Mesendoderm (in vitro differentiated cells): ENCODE results near the gene COL6A3.

Experiments
- DNase-seq: peaks from one replicate; pipeline ENCODE4 v3.0.0; 2013
- H2AK5ac ChIP-seq: 2 replicates; pipeline ENCODE4 v1.6.1; 2013; ENCODE audit warnings: low read length, inconsistent platforms
- H2BK120ac ChIP-seq: 2 replicates; pipeline ENCODE4 v1.6.1; 2013; ENCODE audit warnings: low read depth, mild to moderate bottlenecking, low read length, moderate library complexity, mixed read lengths
- H2BK15ac ChIP-seq: replicated peaks from 2 replicates; pipeline ENCODE4 v1.6.1; 2013; ENCODE audit warnings: low read depth, mild to moderate bottlenecking, moderate library complexity
- H2BK5ac ChIP-seq: 2 replicates; pipeline ENCODE4 v1.6.1; 2013; ENCODE audit warnings: low read length, inconsistent platforms
- H3K18ac ChIP-seq: 2 replicates; pipeline ENCODE4 v1.6.1; 2013; ENCODE audit warnings: mild to moderate bottlenecking, low read length, mixed read lengths
- H3K23ac ChIP-seq: one replicate; pipeline ENCODE4 v1.6.1; 2013; ENCODE audit warnings: low read length
- H3K27ac ChIP-seq: 2 replicates; pipeline ENCODE4 v1.5.1; 2013; ENCODE audit warnings: low read depth, mild to moderate bottlenecking, inconsistent platforms, low read length, moderate library complexity
- H3K27me3 ChIP-seq: 2 replicates; pipeline ENCODE4 v1.6.1; 2013; ENCODE audit warnings: low read length, control low read depth, mild to moderate bottlenecking, inconsistent platforms; ENCODE audit not compliant: insufficient read depth, poor library complexity
- H3K36me3 ChIP-seq: 2 replicates; pipeline ENCODE4 v1.6.1; 2013; ENCODE audit warnings: low read length, inconsistent platforms; ENCODE audit not compliant: control insufficient read depth, insufficient read depth
- H3K4ac ChIP-seq: one replicate; pipeline ENCODE4 v1.6.1; 2013; ENCODE audit warnings: low read depth, mild to moderate bottlenecking, low read length, moderate library complexity
- H3K4me1 ChIP-seq: 2 replicates; pipeline ENCODE4 v1.6.1; 2013; ENCODE audit warnings: low read depth, low read length, inconsistent platforms; ENCODE audit not compliant: control insufficient read depth
- H3K4me2 ChIP-seq: 2 replicates; pipeline ENCODE4 v1.6.1; 2013; ENCODE audit warnings: low read length
- H3K4me3 ChIP-seq: 2 replicates; pipeline ENCODE4 v1.5.1; 2013; ENCODE audit warnings: mild to moderate bottlenecking, low read length
- H3K56ac ChIP-seq: one replicate; pipeline ENCODE4 v1.6.1; 2013; ENCODE audit warnings: low read length
- H3K79me1 ChIP-seq: 2 replicates; pipeline ENCODE4 v1.6.1; 2013; ENCODE audit warnings: low read length, inconsistent platforms
- H3K79me2 ChIP-seq: 2 replicates; pipeline ENCODE4 v1.6.1; 2013; ENCODE audit warnings: mild to moderate bottlenecking, low read length; ENCODE audit not compliant: control insufficient read depth, insufficient read depth
- H3K9ac ChIP-seq: 2 replicates; pipeline ENCODE4 v1.6.1; 2013; ENCODE audit warnings: low read length, inconsistent platforms
- H4K5ac ChIP-seq: one replicate; pipeline ENCODE4 v1.6.1; 2013; ENCODE audit warnings: low read length
- H4K8ac ChIP-seq: one replicate; pipeline ENCODE4 v1.6.1; 2013; ENCODE audit warnings: low read depth, mild to moderate bottlenecking, control low read depth, low read length, moderate library complexity
- WGBS: extraction: QIAGEN DNeasy Blood & Tissue Kit; methylation state at CpG from one replicate; pipeline ENCODE4 v1.1.7; 2013; ENCODE audit warnings: low lambda C conversion rate, missing lambda C conversion rate; ENCODE audit not compliant: insufficient coverage; ENCODE audit errors: extremely low coverage; 5-methylcytosine and 5-hydroxymethylcytosine counted together

The COL6A3 gene

GRCh38 chr2:237405006-237405559 is 8.9 kb downstream of the COL6A3 start:
- no peak overlapping the region for H2BK5ac ChIP-seq
- H3K4ac ChIP-seq = no peak overlapping the region
- no peak overlapping the region for H2BK120ac ChIP-seq
- WGBS = no CpG with 5 or more reads among the region's 13 CpGs
- no peak overlapping the region for H3K4me2 ChIP-seq
- no peak overlapping the region for H3K4me3 ChIP-seq
- no peak overlapping the region for H4K5ac ChIP-seq
- H3K27me3 ChIP-seq = no peaks in the 10 kb centered on the region
- H3K23ac ChIP-seq = no peak overlapping the region
- H3K79me2 ChIP-seq = no peaks in the 10 kb centered on the region
- no peaks in the 10 kb centered on the region for H3K4me1 ChIP-seq
- no peak overlapping the region for H2AK5ac ChIP-seq
- no peak overlapping the region for H3K9ac ChIP-seq
- H3K36me3 ChIP-seq = no peaks in the 10 kb centered on the region
- H4K8ac ChIP-seq = no peak overlapping the region
- H3K18ac ChIP-seq = no peak overlapping the region
- H3K79me1 ChIP-seq = no peaks in the 10 kb centered on the region
- H2BK15ac ChIP-seq = no peak overlapping the region
- H3K27ac ChIP-seq = no peak overlapping the region
- H3K56ac ChIP-seq = no peak overlapping the region
- no peak for DNase-seq

- no peaks in the 10 kb centered on the region for H3K27me3 ChIP-seq
- H2BK15ac ChIP-seq = no peak overlapping the region
- no peaks in the 10 kb centered on the region for H3K79me1 ChIP-seq
- no peaks in the 10 kb centered on the region for H3K79me2 ChIP-seq
- no peak overlapping the region for H3K4me3 ChIP-seq
- no peak overlapping the region for H2BK120ac ChIP-seq
- no peak overlapping the region for H3K56ac ChIP-seq
- no peak overlapping the region for H2AK5ac ChIP-seq
- H3K9ac ChIP-seq = no peak overlapping the region
- no peak overlapping the region for H2BK5ac ChIP-seq
- no peak overlapping the region for H3K4ac ChIP-seq
- no peak overlapping the region for H3K4me2 ChIP-seq
- H4K8ac ChIP-seq = no peak overlapping the region
- H3K27ac ChIP-seq = no peak overlapping the region
- H4K5ac ChIP-seq = no peak overlapping the region
- no peaks in the 10 kb centered on the region for H3K36me3 ChIP-seq
- no peak for DNase-seq
- WGBS = no CpG with 5 or more reads among the region's 2 CpGs
- no peak overlapping the region for H3K23ac ChIP-seq
- H3K18ac ChIP-seq = no peak overlapping the region
- no peaks in the 10 kb centered on the region for H3K4me1 ChIP-seq
Measured at GRCh38 chr2:237404413-237404812, 9.6 kb downstream of the COL6A3 start.

GRCh38 chr2:237403024-237403882 is 10.7 kb downstream of the COL6A3 start:
- H3K4me3 ChIP-seq = no peak overlapping the region
- no peaks in the 10 kb centered on the region for H3K79me1 ChIP-seq
- H3K4me1 ChIP-seq = no peaks in the 10 kb centered on the region
- no peak overlapping the region for H2BK120ac ChIP-seq
- H3K4ac ChIP-seq = no peak overlapping the region
- H3K36me3 ChIP-seq = no peaks in the 10 kb centered on the region
- H3K23ac ChIP-seq = no peak overlapping the region
- H3K18ac ChIP-seq = no peak overlapping the region
- no peak overlapping the region for H3K9ac ChIP-seq
- H4K8ac ChIP-seq = no peak overlapping the region
- no peak overlapping the region for H2AK5ac ChIP-seq
- DNase-seq = peak; percentile 11
- no CpG with 5 or more reads among the region's 11 CpGs for whole genome bisulfite sequencing
- H3K27ac ChIP-seq = no peak overlapping the region
- no peak overlapping the region for H4K5ac ChIP-seq
- no peak overlapping the region for H2BK5ac ChIP-seq
- H2BK15ac ChIP-seq = no peak overlapping the region
- no peaks in the 10 kb centered on the region for H3K79me2 ChIP-seq
- H3K4me2 ChIP-seq = no peak overlapping the region
- H3K27me3 ChIP-seq = no peaks in the 10 kb centered on the region
- no peak overlapping the region for H3K56ac ChIP-seq

GRCh38 chr2:237400199-237400598 is 13.8 kb downstream of the COL6A3 start:
- no peak overlapping the region for H3K56ac ChIP-seq
- no peak overlapping the region for H2BK120ac ChIP-seq
- no peak overlapping the region for H3K4ac ChIP-seq
- no peak overlapping the region for H3K4me3 ChIP-seq
- no peak overlapping the region for H2AK5ac ChIP-seq
- H3K79me1 ChIP-seq = no peaks in the 10 kb centered on the region
- H3K79me2 ChIP-seq = no peaks in the 10 kb centered on the region
- no CpG with 5 or more reads among the region's 1 CpG for WGBS
- H4K5ac ChIP-seq = no peak overlapping the region
- DNase-seq = no peak
- H3K4me2 ChIP-seq = no peak overlapping the region
- no peaks in the 10 kb centered on the region for H3K27me3 ChIP-seq
- H2BK15ac ChIP-seq = no peak overlapping the region
- H3K4me1 ChIP-seq = no peaks in the 10 kb centered on the region
- H4K8ac ChIP-seq = no peak overlapping the region
- no peak overlapping the region for H3K9ac ChIP-seq
- H3K18ac ChIP-seq = no peak overlapping the region
- H3K36me3 ChIP-seq = no peaks in the 10 kb centered on the region
- no peak overlapping the region for H3K27ac ChIP-seq
- H3K23ac ChIP-seq = no peak overlapping the region
- H2BK5ac ChIP-seq = no peak overlapping the region

GRCh38 chr2:237397072-237397471 is 16.9 kb downstream of the COL6A3 start:
- H3K56ac ChIP-seq = no peak overlapping the region
- H3K23ac ChIP-seq = no peak overlapping the region
- H3K9ac ChIP-seq = no peak overlapping the region
- no peak overlapping the region for H3K4me2 ChIP-seq
- no peak overlapping the region for H3K4me3 ChIP-seq
- H2BK5ac ChIP-seq = no peak overlapping the region
- no peak overlapping the region for H2BK120ac ChIP-seq
- H3K4ac ChIP-seq = no peak overlapping the region
- H2BK15ac ChIP-seq = no peak overlapping the region
- no peaks in the 10 kb centered on the region for H3K36me3 ChIP-seq
- H3K18ac ChIP-seq = no peak overlapping the region
- no peak overlapping the region for H2AK5ac ChIP-seq
- H4K8ac ChIP-seq = no peak overlapping the region
- 94% methylated on average over 1 of the region's 2 CpGs for WGBS
- H3K79me1 ChIP-seq = no peaks in the 10 kb centered on the region
- no peaks in the 10 kb centered on the region for H3K4me1 ChIP-seq
- no peak overlapping the region for H4K5ac ChIP-seq
- no peaks in the 10 kb centered on the region for H3K79me2 ChIP-seq
- no peak for DNase-seq
- H3K27me3 ChIP-seq = no peaks in the 10 kb centered on the region
- no peak overlapping the region for H3K27ac ChIP-seq
